GM10847 (cell line): ENCODE data around the gene METAP2.

Experiments
- POLR2A ChIP-seq: IDR thresholded peaks from 2 replicates; pipeline ENCODE4 v1.6.1; 2011; ENCODE audit not compliant: insufficient read length; ENCODE audit errors: extremely low read depth

Gene METAP2

GRCh38 chr12:95473884-95474659, at the start of gene METAP2:
METAP2 (plus strand) TSS chr12:95474152; CDS start chr12:95474180, 28 bp downstream.
- TF ChIP-seq POLR2A: peak; percentile 97

- no peak for TF ChIP-seq POLR2A
These were observed 49.5 kb upstream of the METAP2 start for GRCh38 chr12:95424271-95424994.

GRCh38 chr12:95429172-95429510, 44.8 kb upstream of the METAP2 start:
- TF ChIP-seq POLR2A: no peak

GRCh38 chr12:95431120-95431519, 42.8 kb upstream of the METAP2 start:
- TF ChIP-seq POLR2A: no peak

GRCh38 chr12:95435355-95435754, 38.6 kb upstream of the METAP2 start:
- no peak for TF ChIP-seq POLR2A

GRCh38 chr12:95437565-95437964, 36.4 kb upstream of the METAP2 start:
- TF ChIP-seq POLR2A: no peak

GRCh38 chr12:95439461-95440230, 34.3 kb upstream of the METAP2 start:
- TF ChIP-seq POLR2A: no peak

GRCh38 chr12:95440401-95440800, 33.6 kb upstream of the METAP2 start:
- no peak for TF ChIP-seq POLR2A

GRCh38 chr12:95443459-95443858, 30.5 kb upstream of the METAP2 start:
- no peak for TF ChIP-seq POLR2A

- TF ChIP-seq POLR2A: no peak
These were observed 28.0 kb upstream of the METAP2 start for GRCh38 chr12:95445884-95446505.

GRCh38 chr12:95446506-95446900, 27.4 kb upstream of the METAP2 start:
- TF ChIP-seq POLR2A: no peak

GRCh38 chr12:95458761-95459160, 15.2 kb upstream of the METAP2 start:
- no peak for TF ChIP-seq POLR2A

GRCh38 chr12:95459310-95459709, 14.6 kb upstream of the METAP2 start:
- TF ChIP-seq POLR2A: no peak

GRCh38 chr12:95460105-95460504, 13.8 kb upstream of the METAP2 start:
- no peak for TF ChIP-seq POLR2A

- no peak for TF ChIP-seq POLR2A
These were observed 13.1 kb upstream of the METAP2 start for GRCh38 chr12:95460896-95461295.
